NCI-H1436 treated with DMSO at 0.1 percent for 48 hours (cell line): ENCODE results near the gene SLC15A4.
"Not testable (repeated sequence)": the region's sequence is repeated elsewhere in the genome, so short reads cannot be mapped to it uniquely, and the experiment has no call there.

Experiments
- DNase-seq: peaks from one replicate; lab custom pipeline; 2025; lab: John Stamatoyannopoulos, UW

SLC15A4 gene

GRCh38 chr12:128844031-128844635, 20.4 kb upstream of the SLC15A4 start:
- DNase-seq = no peak

- DNase-seq = no peak
Observed at GRCh38 chr12:128843538-128843937, 19.8 kb upstream of the SLC15A4 start.

- DNase-seq = no peak
Observed at GRCh38 chr12:128842579-128842978, 18.8 kb upstream of the SLC15A4 start.

GRCh38 chr12:128840862-128841468, 17.2 kb upstream of the SLC15A4 start:
- DNase-seq = no peak

GRCh38 chr12:128839885-128840284, 16.1 kb upstream of the SLC15A4 start:
- DNase-seq = not testable (repeated sequence)

GRCh38 chr12:128833418-128833817, 9.7 kb upstream of the SLC15A4 start:
- no peak for DNase-seq

- no peak for DNase-seq
Observed at GRCh38 chr12:128830505-128830893, 6.7 kb upstream of the SLC15A4 start.

- no peak for DNase-seq
Observed at GRCh38 chr12:128829861-128830504, 6.2 kb upstream of the SLC15A4 start.

- DNase-seq = no peak
Observed at GRCh38 chr12:128827724-128828123, 4.0 kb upstream of the SLC15A4 start.

- DNase-seq = no peak
Observed at GRCh38 chr12:128825835-128826234, 2.1 kb upstream of the SLC15A4 start.

GRCh38 chr12:128823216-128823915, 392 bp downstream of the SLC15A4 start:
- DNase-seq = no peak

- DNase-seq = no peak
Observed at GRCh38 chr12:128820723-128821432, 2.9 kb downstream of the SLC15A4 start.

- no peak for DNase-seq
Observed at GRCh38 chr12:128820253-128820652, 3.5 kb downstream of the SLC15A4 start.

GRCh38 chr12:128819293-128820144, 4.2 kb downstream of the SLC15A4 start:
- DNase-seq = no peak

- no peak for DNase-seq
Observed at GRCh38 chr12:128818065-128819022, 5.4 kb downstream of the SLC15A4 start.

- DNase-seq = no peak
Observed at GRCh38 chr12:128817111-128818015, 6.4 kb downstream of the SLC15A4 start.

GRCh38 chr12:128816643-128816920, 7.2 kb downstream of the SLC15A4 start:
- DNase-seq = no peak

- no peak for DNase-seq
Observed at GRCh38 chr12:128815779-128816642, 7.7 kb downstream of the SLC15A4 start.
